HEK293 (cell line): ENCODE measurements around the gene TMEM81.
A peak's percentile ranks its signal among the peaks of the same experiment; 100 is the strongest.

Experiments
- CTCF ChIA-PET: fragments of 350-600 bp; formaldehyde crosslinking; extraction: SDS; loops from one replicate; lab custom pipeline; 2021; ENCODE audit warnings: antibody characterized with exemption; lab: Yijun Ruan, JAX
- POLR2A ChIA-PET: fragments of 300-600 bp; formaldehyde crosslinking; extraction: SDS; loops from one replicate; lab custom pipeline; 2020; ENCODE audit warnings: antibody characterized with exemption, inconsistent platforms; lab: Yijun Ruan, JAX
- H3K27ac ChIP-seq: fragments of 200-500 bp; sonication (Bioruptor generic); 2 replicates; pipeline ENCODE4 v1.5.1; 2014; ENCODE audit warnings: low read depth, low read length, control low read depth, inconsistent platforms; ENCODE audit errors: extremely low read depth
- H3K36me3 ChIP-seq, 2 experiments: fragments of 200-500 bp in 1 of 2; sonication (Bioruptor generic) in 1 of 2; 1 replicate in 1 of 2; 2 replicates in 1 of 2; pipeline ENCODE4 v1.5.1; 2014 to 2017; ENCODE audit warnings: inconsistent platforms in 2 of 2, low read length in 2 of 2; ENCODE audit not compliant: control insufficient read depth in 2 of 2, insufficient read depth in 1 of 2
- H3K4me1 ChIP-seq: fragments of 200-500 bp; sonication (Bioruptor generic); 2 replicates; pipeline ENCODE4 v1.5.1; 2014; ENCODE audit warnings: mild to moderate bottlenecking, low read length, inconsistent platforms; ENCODE audit not compliant: control insufficient read depth, insufficient read depth
- H3K4me3 ChIP-seq: 2 replicates; pipeline ENCODE4 v1.5.1; 2011; ENCODE audit warnings: low read depth, mild to moderate bottlenecking, control low read depth, low read length, moderate library complexity
- H3K9me3 ChIP-seq: fragments of 200-500 bp; sonication (Bioruptor generic); 2 replicates; pipeline ENCODE4 v1.5.1; 2014; ENCODE audit warnings: low read depth, low read length, inconsistent platforms; ENCODE audit not compliant: control insufficient read depth, insufficient read depth
- KLF8 ChIP-seq: fragments of 450-650 bp; formaldehyde crosslinking; IDR thresholded peaks from 2 replicates; pipeline ENCODE4 v1.5.1; 2016; ENCODE audit warnings: missing biosample characterization, missing genetic modification characterization
- KLF9 ChIP-seq: fragments of 450-650 bp; formaldehyde crosslinking; IDR thresholded peaks from 2 replicates; pipeline ENCODE4 v1.5.1; 2016; ENCODE audit warnings: missing biosample characterization, missing genetic modification characterization, low read depth
- OSR2 ChIP-seq: fragments of 450-650 bp; formaldehyde crosslinking; IDR thresholded peaks from 2 replicates; pipeline ENCODE4 v1.5.1; 2016; ENCODE audit warnings: missing biosample characterization, missing genetic modification characterization
- SETDB1 ChIP-seq: IDR thresholded peaks from one replicate; pipeline ENCODE4 v1.6.1; 2017; ENCODE audit warnings: mild to moderate bottlenecking, low read length, moderate library complexity, mixed read lengths; ENCODE audit not compliant: insufficient read length
- SP7 ChIP-seq: fragments of 450-650 bp; formaldehyde crosslinking; IDR thresholded peaks from 2 replicates; pipeline ENCODE4 v1.5.1; 2016; ENCODE audit warnings: missing biosample characterization, missing genetic modification characterization
- ZBTB17 ChIP-seq: fragments of 450-650 bp; formaldehyde crosslinking; IDR thresholded peaks from 2 replicates; pipeline ENCODE4 v1.5.1; 2016; ENCODE audit warnings: missing biosample characterization, missing genetic modification characterization
- ZBTB21 ChIP-seq: fragments of 450-650 bp; formaldehyde crosslinking; IDR thresholded peaks from 2 replicates; pipeline ENCODE4 v1.5.1; 2017; ENCODE audit warnings: missing biosample characterization, missing genetic modification characterization
- ZBTB44 ChIP-seq: fragments of 450-650 bp; IDR thresholded peaks from 2 replicates; pipeline ENCODE4 v1.5.1; 2018; ENCODE audit warnings: missing biosample characterization, mild to moderate bottlenecking, missing genetic modification characterization
- ZNF239 ChIP-seq: fragments of 450-650 bp; formaldehyde crosslinking; IDR thresholded peaks from 2 replicates; pipeline ENCODE4 v1.5.1; 2016; ENCODE audit warnings: missing biosample characterization, missing genetic modification characterization
- ZNF473 ChIP-seq: fragments of 450-650 bp; formaldehyde crosslinking; IDR thresholded peaks from 2 replicates; pipeline ENCODE4 v1.5.1; 2017; ENCODE audit warnings: missing biosample characterization, missing genetic modification characterization
- ZNF530 ChIP-seq: fragments of 450-650 bp; formaldehyde crosslinking; IDR thresholded peaks from 2 replicates; pipeline ENCODE4 v1.5.1; 2016; ENCODE audit warnings: low read depth, missing biosample characterization, missing genetic modification characterization
- ZNF585B ChIP-seq: fragments of 450-650 bp; formaldehyde crosslinking; IDR thresholded peaks from 2 replicates; pipeline ENCODE4 v1.5.1; 2016; ENCODE audit warnings: missing biosample characterization, missing genetic modification characterization
- ZNF645 ChIP-seq: fragments of 450-650 bp; formaldehyde crosslinking; IDR thresholded peaks from 2 replicates; pipeline ENCODE4; 2016; ENCODE audit warnings: missing biosample characterization, missing genetic modification characterization
- ZNF792 ChIP-seq: fragments of 450-650 bp; formaldehyde crosslinking; IDR thresholded peaks from 2 replicates; pipeline ENCODE4 v1.5.1; 2016; ENCODE audit warnings: missing biosample characterization, missing genetic modification characterization
- TF ChIP-seq, protein P1 (sequence below): fragments of 450-650 bp; formaldehyde crosslinking; conservative IDR thresholded peaks from 2 replicates; pipeline ENCODE4 v1.5.1; 2016; ENCODE audit warnings: low read depth, missing biosample characterization, missing genetic modification characterization

The TMEM81 gene

GRCh38 chr1:205041001-205041715 is 43.1 kb downstream of the TMEM81 start:
- Histone ChIP-seq H3K36me3 (no peaks in the 10 kb centered on the region), H3K9me3 (no peaks in the 10 kb centered on the region), H3K4me1 (no peaks in the 10 kb centered on the region), H3K27ac (no peak overlapping the region), H3K4me3 (no peak overlapping the region)
- POLR2A ChIA-PET: no interaction called here
- CTCF ChIA-PET: interaction anchor here (1.0 to 3.2 kb wide), 2 partner anchors 20 to 21 kb away, joined by 3 to 20 read pairs; no protein-coding TSS in a partner anchor
- TF ChIP-seq ZNF530 (tag by site-specific recombination): no peak
- no peak for TF ChIP-seq SETDB1

DNA sequence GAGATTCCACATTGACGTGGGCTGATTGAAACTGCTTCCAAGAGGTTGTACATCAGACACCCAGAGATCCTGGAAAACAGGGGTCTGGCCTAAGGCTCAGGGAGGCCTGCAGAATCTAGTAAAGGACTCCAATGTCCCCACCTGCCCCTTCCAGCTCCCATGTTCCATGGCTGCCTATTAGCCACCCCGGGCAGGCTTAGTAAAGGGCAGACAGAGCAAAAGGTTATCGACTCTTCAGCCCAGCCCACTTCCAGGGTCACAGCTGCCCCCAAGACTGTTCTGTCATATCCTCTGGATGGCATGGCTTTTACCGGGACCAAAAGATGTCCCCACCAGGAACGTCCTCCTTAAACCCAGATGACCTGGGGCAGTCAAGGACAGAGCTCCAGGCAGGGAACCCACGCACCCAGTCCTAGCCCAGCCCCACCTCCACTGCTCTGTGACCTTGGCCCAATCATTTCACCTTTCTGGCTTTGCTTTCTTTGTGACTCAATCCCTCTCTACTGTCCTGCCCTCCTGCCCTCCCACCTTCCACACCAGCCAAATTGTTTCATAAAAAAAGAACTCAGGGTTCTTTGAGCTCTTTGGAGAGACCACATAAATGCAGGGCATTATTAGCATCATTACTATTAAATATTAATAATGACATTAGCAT is 46.0 kb downstream of the TMEM81 start:
- Histone ChIP-seq H3K4me1 (no peaks in the 10 kb centered on the region), H3K27ac (no peak overlapping the region)
- POLR2A ChIA-PET: no interaction called here
- TF ChIP-seq KLF9 (tag by site-specific recombination) (no peak), ZNF239 (no peak), OSR2 (tag by site-specific recombination) (no peak), ZBTB44 (tag by site-specific recombination) (no peak), KLF8 (tag by site-specific recombination) (no peak), ZNF585B (tag by site-specific recombination) (no peak), SP7 (tag by site-specific recombination) (no peak), ZBTB17 (tag by site-specific recombination) (no peak), ZNF645 (tag by site-specific recombination) (no peak), ZBTB21 (tag by site-specific recombination) (no peak), ZNF473 (tag by site-specific recombination) (no peak), ZNF792 (tag by site-specific recombination) (no peak)
- TF ChIP-seq, all 188 proteins: peak for 0
- Histone ChIP-seq H3K9me3 (no peaks in the 10 kb centered on the region), H3K36me3 (no peaks in the 10 kb centered on the region), H3K4me3 (no peak overlapping the region)
- CTCF ChIA-PET: interaction anchor here (0.6 to 3.2 kb wide), 2 partner anchors 24 to 50 kb away, joined by 3 to 20 read pairs; no protein-coding TSS in a partner anchor

GRCh38 chr1:205037539-205037938 is 46.7 kb downstream of the TMEM81 start:
- CTCF ChIA-PET: interaction anchor here (3.2 kb wide), 1 partner anchor 25 kb away, joined by 20 read pairs; no protein-coding TSS in a partner anchor

More at GRCh38 chr1:205037539-205037938, 46.7 kb downstream of the TMEM81 start:
- no peaks in the 10 kb centered on the region for H3K36me3 ChIP-seq
- H3K4me3 ChIP-seq: no peak overlapping the region
- POLR2A ChIA-PET: no interaction called here
- H3K9me3 ChIP-seq: no peaks in the 10 kb centered on the region
- H3K27ac ChIP-seq: no peak overlapping the region
- TF ChIP-seq ZBTB17 (tag by site-specific recombination): peak; percentile 93
- TF ChIP-seq, protein P1, sequence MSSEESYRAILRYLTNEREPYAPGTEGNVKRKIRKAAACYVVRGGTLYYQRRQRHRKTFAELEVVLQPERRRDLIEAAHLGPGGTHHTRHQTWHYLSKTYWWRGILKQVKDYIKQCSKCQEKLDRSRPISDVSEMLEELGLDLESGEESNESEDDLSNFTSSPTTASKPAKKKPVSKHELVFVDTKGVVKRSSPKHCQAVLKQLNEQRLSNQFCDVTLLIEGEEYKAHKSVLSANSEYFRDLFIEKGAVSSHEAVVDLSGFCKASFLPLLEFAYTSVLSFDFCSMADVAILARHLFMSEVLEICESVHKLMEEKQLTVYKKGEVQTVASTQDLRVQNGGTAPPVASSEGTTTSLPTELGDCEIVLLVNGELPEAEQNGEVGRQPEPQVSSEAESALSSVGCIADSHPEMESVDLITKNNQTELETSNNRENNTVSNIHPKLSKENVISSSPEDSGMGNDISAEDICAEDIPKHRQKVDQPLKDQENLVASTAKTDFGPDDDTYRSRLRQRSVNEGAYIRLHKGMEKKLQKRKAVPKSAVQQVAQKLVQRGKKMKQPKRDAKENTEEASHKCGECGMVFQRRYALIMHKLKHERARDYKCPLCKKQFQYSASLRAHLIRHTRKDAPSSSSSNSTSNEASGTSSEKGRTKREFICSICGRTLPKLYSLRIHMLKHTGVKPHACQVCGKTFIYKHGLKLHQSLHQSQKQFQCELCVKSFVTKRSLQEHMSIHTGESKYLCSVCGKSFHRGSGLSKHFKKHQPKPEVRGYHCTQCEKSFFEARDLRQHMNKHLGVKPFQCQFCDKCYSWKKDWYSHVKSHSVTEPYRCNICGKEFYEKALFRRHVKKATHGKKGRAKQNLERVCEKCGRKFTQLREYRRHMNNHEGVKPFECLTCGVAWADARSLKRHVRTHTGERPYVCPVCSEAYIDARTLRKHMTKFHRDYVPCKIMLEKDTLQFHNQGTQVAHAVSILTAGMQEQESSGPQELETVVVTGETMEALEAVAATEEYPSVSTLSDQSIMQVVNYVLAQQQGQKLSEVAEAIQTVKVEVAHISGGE (tag by site-specific recombination): no peak
- no peaks in the 10 kb centered on the region for H3K4me1 ChIP-seq
